Measurements from ENCODE around the gene IL20RA. TPM values are rescaled to one million over a fixed set of nuclear protein-coding genes. Genes with fewer than 3 reads are reported as not detected.

Gene IL20RA
- total and polyA plus RNA-seq, 2 donors (not counting 3 experiments of a cell fraction or from before 2014, with no cell fraction given): not detected

- BruUV-seq (replicated peaks): no TSS peak
- DNase-seq (ENCODE audit: low read depth, low spot score): no peak
- intact Hi-C loops (cut with micrococcal nuclease): no loop called here
- H3K27me3 ChIP-seq (ENCODE audit: control insufficient read depth in 2 of 2, insufficient read depth in 2 of 2, low read length in 2 of 2): peaks cover 25 to 40% of the 10 kb centered on the region in 2 experiments
- no peaks in the 10 kb centered on the region for H3K9me3 ChIP-seq (replicated peaks; ENCODE audit: control insufficient read depth, insufficient read depth, low read length)
- H2AFZ ChIP-seq (ENCODE audit: low read depth, low read length): no peak overlapping the region
- no peaks in the 10 kb centered on the region for H3K36me3 ChIP-seq (ENCODE audit: control insufficient read depth in 2 of 2, extremely low read depth in 1 of 2, insufficient read depth in 2 of 2, low read length in 2 of 2)
- TF ChIP-seq, protein P1, sequence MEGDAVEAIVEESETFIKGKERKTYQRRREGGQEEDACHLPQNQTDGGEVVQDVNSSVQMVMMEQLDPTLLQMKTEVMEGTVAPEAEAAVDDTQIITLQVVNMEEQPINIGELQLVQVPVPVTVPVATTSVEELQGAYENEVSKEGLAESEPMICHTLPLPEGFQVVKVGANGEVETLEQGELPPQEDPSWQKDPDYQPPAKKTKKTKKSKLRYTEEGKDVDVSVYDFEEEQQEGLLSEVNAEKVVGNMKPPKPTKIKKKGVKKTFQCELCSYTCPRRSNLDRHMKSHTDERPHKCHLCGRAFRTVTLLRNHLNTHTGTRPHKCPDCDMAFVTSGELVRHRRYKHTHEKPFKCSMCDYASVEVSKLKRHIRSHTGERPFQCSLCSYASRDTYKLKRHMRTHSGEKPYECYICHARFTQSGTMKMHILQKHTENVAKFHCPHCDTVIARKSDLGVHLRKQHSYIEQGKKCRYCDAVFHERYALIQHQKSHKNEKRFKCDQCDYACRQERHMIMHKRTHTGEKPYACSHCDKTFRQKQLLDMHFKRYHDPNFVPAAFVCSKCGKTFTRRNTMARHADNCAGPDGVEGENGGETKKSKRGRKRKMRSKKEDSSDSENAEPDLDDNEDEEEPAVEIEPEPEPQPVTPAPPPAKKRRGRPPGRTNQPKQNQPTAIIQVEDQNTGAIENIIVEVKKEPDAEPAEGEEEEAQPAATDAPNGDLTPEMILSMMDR (IDR thresholded peaks at IDR 0.05; ENCODE audit: extremely low read depth in 1 of 2, insufficient read depth in 1 of 2, low read depth in 1 of 2, low read length in 2 of 2): no peak
- TF ChIP-seq FOS (IDR thresholded peaks at IDR 0.05; ENCODE audit: borderline replicate concordance, insufficient read depth, low read length) (no peak), EZH2 (IDR thresholded peaks at IDR 0.05; ENCODE audit: borderline replicate concordance, low read depth, low read length, severe bottlenecking) (no peak), POLR2A (IDR thresholded peaks at IDR 0.05; ENCODE audit: low read depth, low read length) (no peak), GATA2 (IDR thresholded peaks at IDR 0.05; ENCODE audit: insufficient read depth, insufficient read length, low read depth, low read length) (no peak), JUN (IDR thresholded peaks at IDR 0.05; ENCODE audit: borderline replicate concordance, insufficient read depth, insufficient read length, low read depth) (no peak), MYC (IDR thresholded peaks at IDR 0.05; ENCODE audit: low read depth, low read length) (no peak), POLR2AphosphoS5 (IDR thresholded peaks at IDR 0.05; ENCODE audit: insufficient read depth, low read depth, low read length) (no peak)
- TF ChIP-seq, protein P2, sequence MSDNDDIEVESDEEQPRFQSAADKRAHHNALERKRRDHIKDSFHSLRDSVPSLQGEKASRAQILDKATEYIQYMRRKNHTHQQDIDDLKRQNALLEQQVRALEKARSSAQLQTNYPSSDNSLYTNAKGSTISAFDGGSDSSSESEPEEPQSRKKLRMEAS (IDR thresholded peaks at IDR 0.05; ENCODE audit: insufficient read depth, insufficient read length): no peak
- FAIRE-seq: no peak
- no peaks in the 10 kb centered on the region for H4K20me1 ChIP-seq (replicated peaks; ENCODE audit: control insufficient read depth, extremely low read depth, insufficient read depth, low read length)
- peaks cover 3% of the 10 kb centered on the region for H3K4me1 ChIP-seq (ENCODE audit: control insufficient read depth, extremely low read depth, insufficient read depth, low read length)
- dilution Hi-C loops (cut with MboI; ENCODE audit: extremely low pct_ligation_motif_present, low sequenced_read_pairs): no loop called here
- no peak overlapping the region for H3K4me2 ChIP-seq (ENCODE audit: insufficient read depth, low read length)
- no peak overlapping the region for H3K27ac ChIP-seq (ENCODE audit: insufficient read depth, low read depth, low read length)
- no peaks in the 10 kb centered on the region for H3K9me1 ChIP-seq (replicated peaks; ENCODE audit: control insufficient read depth, extremely low read depth, insufficient read depth, low read length)
- no peak overlapping the region for H3K9ac ChIP-seq (replicated peaks; ENCODE audit: extremely low read depth, insufficient read depth, low read length)
- no peaks in the 10 kb centered on the region for H3K79me2 ChIP-seq (ENCODE audit: control insufficient read depth, insufficient read depth, low read length)
- H3K4me3 ChIP-seq (replicated peaks in 1 of 3; ENCODE audit: insufficient read depth in 1 of 3, low read depth in 1 of 3, low read length in 3 of 3): no peak overlapping the region
- ChIA-PET POLR2A (no interaction called here), CTCF (no interaction called here)
Measured at GRCh38 chr6:136987526-136987925, 57.2 kb downstream of the IL20RA start.

All from endothelial cell of umbilical vein (primary cell).